Hematopoietic multipotent progenitor cell treated with erythropoietin and hydrocortisone succinate and interleukin-3 and kit ligand, for 17 days (in vitro differentiated cells): ENCODE results near the gene CAMK2G.

ENCODE experiments used
- DNase-seq: peaks from one replicate; pipeline ENCODE4 v3.0.0-alpha.2; 2015; ENCODE audit warnings: low spot score

The CAMK2G gene

DNA sequence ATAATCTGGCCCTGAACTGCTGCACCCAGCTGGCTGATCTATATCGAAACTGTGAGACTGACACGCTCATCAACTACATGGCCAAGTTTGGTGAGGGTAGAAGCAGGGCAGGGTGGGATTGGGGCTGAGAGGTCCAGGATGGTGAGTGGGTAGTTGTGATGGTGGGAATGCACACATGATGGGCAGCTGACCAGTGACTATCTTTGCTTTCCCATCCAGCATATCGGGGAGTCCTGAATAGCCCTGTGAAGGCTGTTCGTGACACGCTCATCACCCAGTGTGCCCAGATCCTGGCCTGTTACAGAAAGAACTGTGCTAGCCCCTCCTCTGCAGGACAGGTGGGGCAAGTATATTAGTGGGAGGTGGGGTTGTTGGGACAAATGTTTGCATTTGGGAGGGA, 105.0 kb downstream of the CAMK2G start:
- no peak for DNase-seq

DNA sequence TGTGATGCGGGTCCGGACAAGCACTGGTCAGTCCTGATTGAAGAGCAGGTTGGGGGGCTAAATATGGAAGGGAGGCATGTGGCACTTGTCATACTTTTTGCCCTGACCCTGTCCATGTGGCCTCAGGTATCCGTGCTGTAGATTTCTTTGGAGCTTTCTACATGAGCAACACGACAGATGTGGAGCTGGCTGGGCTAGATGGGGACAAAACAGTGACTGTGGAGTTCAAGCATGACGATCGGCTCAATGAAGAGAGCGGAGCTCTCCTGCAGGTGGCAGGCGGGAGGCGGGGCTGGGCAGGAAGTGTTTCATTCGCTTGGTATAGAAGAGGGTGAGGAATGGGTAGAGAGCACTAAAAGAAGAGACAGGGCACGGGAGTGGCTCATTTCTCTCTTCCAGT, 105.5 kb downstream of the CAMK2G start:
- DNase-seq = no peak

DNA sequence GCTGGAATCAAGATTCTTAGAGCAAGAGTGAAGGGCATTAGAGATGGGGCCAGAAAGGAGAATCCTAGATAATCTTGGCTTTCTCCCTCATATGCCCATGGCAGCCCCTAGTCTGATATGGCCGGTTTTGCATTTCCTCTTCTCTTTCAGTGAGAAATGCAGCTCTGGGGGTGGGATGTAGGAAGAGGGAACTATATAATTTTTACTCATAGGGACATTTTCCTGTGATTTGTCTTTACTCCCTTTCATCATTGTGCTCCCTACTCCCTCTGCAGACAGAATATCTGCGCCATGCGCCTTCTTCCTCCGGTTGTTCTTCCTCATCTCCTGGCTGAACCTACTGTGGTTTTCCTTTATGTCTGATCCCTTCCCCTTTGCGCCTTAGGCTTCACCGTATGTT, 109.3 kb downstream of the CAMK2G start:
- DNase-seq = no peak

DNA sequence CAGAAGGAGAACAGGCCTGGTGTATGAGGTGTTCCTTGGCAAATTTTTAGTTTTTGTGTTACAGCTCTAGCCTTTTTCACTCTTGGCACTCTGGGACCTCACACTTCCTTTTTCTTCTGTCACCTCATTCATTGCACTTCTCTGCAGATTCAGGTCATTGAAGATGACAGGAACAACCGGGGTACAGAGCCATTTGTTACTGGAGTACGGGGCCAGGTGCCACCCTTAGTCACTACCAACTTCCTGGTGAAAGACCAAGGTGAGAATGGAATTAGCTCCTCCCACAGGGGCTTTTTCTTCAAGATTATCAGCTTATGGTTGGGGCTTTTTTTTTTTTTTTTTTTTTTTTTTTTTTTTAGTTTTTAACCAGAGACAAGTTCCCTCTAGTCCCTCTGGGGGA, 111.0 kb downstream of the CAMK2G start:
- no peak for DNase-seq

DNA sequence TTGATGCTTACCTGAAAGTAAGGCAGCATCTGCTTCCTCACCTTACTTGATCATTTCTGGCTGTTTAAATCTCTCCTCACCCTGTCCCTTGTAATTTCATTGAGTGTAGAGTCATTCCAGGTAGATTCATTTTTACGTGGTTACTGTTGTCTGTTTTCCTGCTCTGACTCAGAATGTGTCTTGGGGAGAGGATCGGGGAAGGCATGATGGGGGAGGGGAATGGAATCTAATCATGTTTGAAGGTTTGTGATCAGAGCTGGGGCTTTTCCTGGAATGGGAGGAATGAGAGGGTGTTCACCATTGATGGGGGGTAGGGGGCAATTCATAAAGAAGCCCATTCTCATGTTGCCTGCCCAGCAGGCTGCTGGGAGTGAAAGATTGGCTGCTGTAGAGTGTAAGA, 111.4 kb downstream of the CAMK2G start:
- DNase-seq = no peak
